Transverse colon (tissue), 4 donors: ENCODE data around the gene PET100.

Source experiments
- EP300 ChIP-seq: sonication (generic); formaldehyde crosslinking; IDR thresholded peaks from one replicate; pipeline ENCODE4 v1.6.1; 2017; ENCODE audit warnings: antibody characterized with exemption, low read depth
- POLR2A ChIP-seq: fragments of 450-650 bp; IDR thresholded peaks from one replicate; pipeline ENCODE4 v1.6.1; 2016; ENCODE audit warnings: antibody characterized with exemption, mild to moderate bottlenecking, moderate library complexity
- POLR2AphosphoS5 ChIP-seq, 3 donors: sonication (generic); formaldehyde crosslinking; IDR thresholded peaks; one replicate each; pipeline ENCODE4 v1.6.1; 2016; ENCODE audit warnings: antibody characterized with exemption in 3 of 3
- TF ChIP-seq, protein P1 (sequence below), 5 experiments: fragments of 200-600 bp in 3 of 5; fragments of 450-650 bp in 2 of 5; sonication (generic) in 3 of 5; IDR thresholded peaks; 1 replicate in 2 of 5; 2 replicates in 3 of 5; pipeline ENCODE4 v1.5.1; 2016 to 2017; ENCODE audit warnings: antibody characterized with exemption in 5 of 5, inconsistent platforms in 3 of 5, mild to moderate bottlenecking in 2 of 5, moderate library complexity in 1 of 5

GRCh38 chr19:7624810-7625209 is 4.8 kb upstream of the PET100 start:
- TF ChIP-seq POLR2AphosphoS5 (IDR thresholded peaks at IDR 0.05) = no peak
- no peak for TF ChIP-seq EP300
- TF ChIP-seq, protein P1, sequence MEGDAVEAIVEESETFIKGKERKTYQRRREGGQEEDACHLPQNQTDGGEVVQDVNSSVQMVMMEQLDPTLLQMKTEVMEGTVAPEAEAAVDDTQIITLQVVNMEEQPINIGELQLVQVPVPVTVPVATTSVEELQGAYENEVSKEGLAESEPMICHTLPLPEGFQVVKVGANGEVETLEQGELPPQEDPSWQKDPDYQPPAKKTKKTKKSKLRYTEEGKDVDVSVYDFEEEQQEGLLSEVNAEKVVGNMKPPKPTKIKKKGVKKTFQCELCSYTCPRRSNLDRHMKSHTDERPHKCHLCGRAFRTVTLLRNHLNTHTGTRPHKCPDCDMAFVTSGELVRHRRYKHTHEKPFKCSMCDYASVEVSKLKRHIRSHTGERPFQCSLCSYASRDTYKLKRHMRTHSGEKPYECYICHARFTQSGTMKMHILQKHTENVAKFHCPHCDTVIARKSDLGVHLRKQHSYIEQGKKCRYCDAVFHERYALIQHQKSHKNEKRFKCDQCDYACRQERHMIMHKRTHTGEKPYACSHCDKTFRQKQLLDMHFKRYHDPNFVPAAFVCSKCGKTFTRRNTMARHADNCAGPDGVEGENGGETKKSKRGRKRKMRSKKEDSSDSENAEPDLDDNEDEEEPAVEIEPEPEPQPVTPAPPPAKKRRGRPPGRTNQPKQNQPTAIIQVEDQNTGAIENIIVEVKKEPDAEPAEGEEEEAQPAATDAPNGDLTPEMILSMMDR (IDR thresholded peaks at IDR 0.05) = no peak
- no peak for TF ChIP-seq POLR2A
